ENCODE data around the gene YWHAG. TPM values are rescaled to one million over a fixed set of nuclear protein-coding genes. Genes with fewer than 3 reads are reported as not detected.
"Not testable (repeated sequence)": the region's sequence is repeated elsewhere in the genome, so short reads cannot be mapped to it uniquely, and the experiment has no call there.

YWHAG gene
- total RNA-seq, 1 donor from 2014 or later, result 205 TPM

GRCh38 chr7:76325092-76325491, 33.7 kb downstream of the YWHAG start:
- peak overlapping the region; percentile 36 for H3K27ac Mint-ChIP-seq (ENCODE audit: unreplicated experiment)
- no peaks in the 10 kb centered on the region for H3K27me3 Mint-ChIP-seq (ENCODE audit: low read depth)
- TF ChIP-seq CTCF (IDR thresholded peaks at IDR 0.05), result no peak
- no peak overlapping the region for H3K4me3 Mint-ChIP-seq (ENCODE audit: unreplicated experiment)
- H3K9me3 Mint-ChIP-seq (ENCODE audit: low read depth), result no peaks in the 10 kb centered on the region
- H3K36me3 Mint-ChIP-seq (ENCODE audit: low read depth), result peaks cover 34% of the 10 kb centered on the region
- peaks cover 34% of the 10 kb centered on the region for H3K4me1 Mint-ChIP-seq (ENCODE audit: low read depth)
- DNase-seq (ENCODE audit: low spot score), result no peak

GRCh38 chr7:76318488-76319353, 40.1 kb downstream of the YWHAG start:
- peak; percentile 90 for DNase-seq (ENCODE audit: low spot score)
- peaks cover 37% of the 10 kb centered on the region for H3K4me1 Mint-ChIP-seq (ENCODE audit: low read depth)
- peak; percentile 69 for TF ChIP-seq CTCF (IDR thresholded peaks at IDR 0.05)

GRCh38 chr7:76317782-76318487, 40.9 kb downstream of the YWHAG start:
- H3K27me3 Mint-ChIP-seq (ENCODE audit: low read depth), result no peaks in the 10 kb centered on the region
- no peaks in the 10 kb centered on the region for H3K9me3 Mint-ChIP-seq (ENCODE audit: low read depth)
- H3K4me1 Mint-ChIP-seq (ENCODE audit: low read depth), result peaks cover 31% of the 10 kb centered on the region
- peaks cover 3% of the 10 kb centered on the region for H3K36me3 Mint-ChIP-seq (ENCODE audit: low read depth)
- peak overlapping the region; percentile 98 for H3K27ac Mint-ChIP-seq (ENCODE audit: unreplicated experiment)
- H3K4me3 Mint-ChIP-seq (ENCODE audit: unreplicated experiment), result peak overlapping the region; percentile 76
- no peak for TF ChIP-seq CTCF (IDR thresholded peaks at IDR 0.05)
- DNase-seq (ENCODE audit: low spot score), result peak; percentile 99

More at GRCh38 chr7:76318488-76319353, 40.1 kb downstream of the YWHAG start:
- peak overlapping the region; percentile 76 for H3K4me3 Mint-ChIP-seq (ENCODE audit: unreplicated experiment)
- H3K27ac Mint-ChIP-seq (ENCODE audit: unreplicated experiment), result peak overlapping the region; percentile 98
- no peaks in the 10 kb centered on the region for H3K9me3 Mint-ChIP-seq (ENCODE audit: low read depth)
- no peaks in the 10 kb centered on the region for H3K27me3 Mint-ChIP-seq (ENCODE audit: low read depth)
- H3K36me3 Mint-ChIP-seq (ENCODE audit: low read depth), result peaks cover 3% of the 10 kb centered on the region

GRCh38 chr7:76316984-76317781, 41.6 kb downstream of the YWHAG start:
- Mint-ChIP-seq H3K9me3 (ENCODE audit: low read depth) (no peaks in the 10 kb centered on the region), H3K4me3 (ENCODE audit: unreplicated experiment) (peak overlapping the region; percentile 76), H3K4me1 (ENCODE audit: low read depth) (peaks cover 25% of the 10 kb centered on the region), H3K27me3 (ENCODE audit: low read depth) (no peaks in the 10 kb centered on the region), H3K27ac (ENCODE audit: unreplicated experiment) (peak overlapping the region; percentile 98), H3K36me3 (ENCODE audit: low read depth) (peaks cover 3% of the 10 kb centered on the region)
- no peak for TF ChIP-seq CTCF (IDR thresholded peaks at IDR 0.05)
- no peak for DNase-seq (ENCODE audit: low spot score)

- Mint-ChIP-seq H3K36me3 (ENCODE audit: low read depth) (no peaks in the 10 kb centered on the region), H3K9me3 (ENCODE audit: low read depth) (no peaks in the 10 kb centered on the region), H3K4me1 (ENCODE audit: low read depth) (peaks cover 31% of the 10 kb centered on the region), H3K27ac (ENCODE audit: unreplicated experiment) (no peak overlapping the region), H3K27me3 (ENCODE audit: low read depth) (no peaks in the 10 kb centered on the region), H3K4me3 (ENCODE audit: unreplicated experiment) (no peak overlapping the region)
- no peak for TF ChIP-seq CTCF (IDR thresholded peaks at IDR 0.05)
- DNase-seq (ENCODE audit: low spot score), result no peak
These were observed 43.4 kb downstream of the YWHAG start for GRCh38 chr7:76315364-76315763.

GRCh38 chr7:76314740-76315139, 44.1 kb downstream of the YWHAG start:
- H3K4me3 Mint-ChIP-seq (ENCODE audit: unreplicated experiment); H3K27me3 Mint-ChIP-seq (ENCODE audit: low read depth); H3K27ac Mint-ChIP-seq (ENCODE audit: unreplicated experiment); H3K36me3 Mint-ChIP-seq (ENCODE audit: low read depth); DNase-seq (ENCODE audit: low spot score); H3K9me3 Mint-ChIP-seq (ENCODE audit: low read depth): not testable (repeated sequence)
- H3K4me1 Mint-ChIP-seq (ENCODE audit: low read depth), result peaks cover 32% of the 10 kb centered on the region
